ENCODE measurements around the gene ALPK1. TPM values are rescaled to one million over a fixed set of nuclear protein-coding genes. Genes with fewer than 3 reads are reported as not detected.
"Not testable (repeated sequence)": the region's sequence is repeated elsewhere in the genome, so short reads cannot be mapped to it uniquely, and the experiment has no call there.

The ALPK1 gene
- polyA plus RNA-seq, 1 donor from 2014 or later = 0.10 TPM

- Histone ChIP-seq H3K79me2 (replicated peaks; ENCODE audit: insufficient read depth, low read length) (no peaks in the 10 kb centered on the region), H3K9me2 (ENCODE audit: insufficient read depth, low read length) (no peaks in the 10 kb centered on the region), H3K27me3 (ENCODE audit: insufficient read depth, low read depth, low read length) (no peaks in the 10 kb centered on the region), H3K9me3 (ENCODE audit: low read length) (no peaks in the 10 kb centered on the region), H4K20me1 (ENCODE audit: insufficient read depth) (no peaks in the 10 kb centered on the region), H3K27ac (ENCODE audit: low read length) (no peak overlapping the region), H3K36me3 (ENCODE audit: insufficient read depth, low read length) (no peaks in the 10 kb centered on the region), H3F3A (ENCODE audit: insufficient read depth, low read length, poor library complexity, severe bottlenecking) (no peaks in the 10 kb centered on the region), H2AFZ (ENCODE audit: low read depth, low read length) (no peak overlapping the region), H3K4me3 (ENCODE audit: low read length) (no peak overlapping the region), H3K4me2 (ENCODE audit: low read length) (no peak overlapping the region), H3K9ac (ENCODE audit: low read length) (no peak overlapping the region)
- TF ChIP-seq MXI1 (conservative IDR thresholded peaks at IDR 0.05; ENCODE audit: poor library complexity, severe bottlenecking) (no peak), TAF1 (IDR thresholded peaks at IDR 0.05; ENCODE audit: low read depth) (no peak), EZH2 (IDR thresholded peaks at IDR 0.05; ENCODE audit: borderline replicate concordance, insufficient read depth, low read length, poor library complexity, severe bottlenecking) (no peak), POLR2AphosphoS5 (IDR thresholded peaks at IDR 0.05) (no peak), CTCF (IDR thresholded peaks at IDR 0.05; ENCODE audit: poor library complexity, severe bottlenecking) (no peak), SMC3 (conservative IDR thresholded peaks at IDR 0.05; ENCODE audit: poor library complexity) (no peak), EP300 (conservative IDR thresholded peaks at IDR 0.05; ENCODE audit: poor library complexity, severe bottlenecking) (no peak), RAD21 (conservative IDR thresholded peaks at IDR 0.05) (no peak), REST (IDR thresholded peaks at IDR 0.05; ENCODE audit: borderline replicate concordance) (no peak)
Observed at GRCh38 chr4:112431158-112431557, 134.0 kb downstream of the ALPK1 start.

GRCh38 chr4:112436987-112437386, 139.8 kb downstream of the ALPK1 start:
- H3K9ac ChIP-seq (ENCODE audit: low read length) = no peak overlapping the region
- H3K27me3 ChIP-seq (ENCODE audit: insufficient read depth, low read depth, low read length) = no peaks in the 10 kb centered on the region
- H3K4me3 ChIP-seq (ENCODE audit: low read length) = no peak overlapping the region
- H2AFZ ChIP-seq (ENCODE audit: low read depth, low read length) = no peak overlapping the region
- no peaks in the 10 kb centered on the region for H3K79me2 ChIP-seq (replicated peaks; ENCODE audit: insufficient read depth, low read length)
- H3F3A ChIP-seq (ENCODE audit: insufficient read depth, low read length, poor library complexity, severe bottlenecking) = no peaks in the 10 kb centered on the region
- H3K36me3 ChIP-seq (ENCODE audit: insufficient read depth, low read length) = no peaks in the 10 kb centered on the region
- TF ChIP-seq EP300 (conservative IDR thresholded peaks at IDR 0.05; ENCODE audit: poor library complexity, severe bottlenecking) (no peak), RAD21 (conservative IDR thresholded peaks at IDR 0.05) (no peak), TAF1 (IDR thresholded peaks at IDR 0.05; ENCODE audit: low read depth) (no peak), EZH2 (IDR thresholded peaks at IDR 0.05; ENCODE audit: borderline replicate concordance, insufficient read depth, low read length, poor library complexity, severe bottlenecking) (no peak), MXI1 (conservative IDR thresholded peaks at IDR 0.05; ENCODE audit: poor library complexity, severe bottlenecking) (no peak), POLR2AphosphoS5 (IDR thresholded peaks at IDR 0.05) (no peak), REST (IDR thresholded peaks at IDR 0.05; ENCODE audit: borderline replicate concordance) (no peak), CTCF (IDR thresholded peaks at IDR 0.05; ENCODE audit: poor library complexity, severe bottlenecking) (no peak), SMC3 (conservative IDR thresholded peaks at IDR 0.05; ENCODE audit: poor library complexity) (no peak)
- no peak overlapping the region for H3K27ac ChIP-seq (ENCODE audit: low read length)
- no peaks in the 10 kb centered on the region for H3K9me3 ChIP-seq (ENCODE audit: low read length)
- H3K9me2 ChIP-seq (ENCODE audit: insufficient read depth, low read length) = no peaks in the 10 kb centered on the region
- H4K20me1 ChIP-seq (ENCODE audit: insufficient read depth) = no peaks in the 10 kb centered on the region
- no peak overlapping the region for H3K4me2 ChIP-seq (ENCODE audit: low read length)

GRCh38 chr4:112442226-112442625, 145.1 kb downstream of the ALPK1 start:
- not testable (repeated sequence) for H3K36me3 ChIP-seq (ENCODE audit: insufficient read depth, low read length); H4K20me1 ChIP-seq (ENCODE audit: insufficient read depth); H3K27ac ChIP-seq (ENCODE audit: low read length); H2AFZ ChIP-seq (ENCODE audit: low read depth, low read length); H3K9me3 ChIP-seq (ENCODE audit: low read length); H3K4me3 ChIP-seq (ENCODE audit: low read length); H3K27me3 ChIP-seq (ENCODE audit: insufficient read depth, low read depth, low read length); H3K9ac ChIP-seq (ENCODE audit: low read length); H3K4me2 ChIP-seq (ENCODE audit: low read length); H3F3A ChIP-seq (ENCODE audit: insufficient read depth, low read length, poor library complexity, severe bottlenecking); H3K9me2 ChIP-seq (ENCODE audit: insufficient read depth, low read length); H3K79me2 ChIP-seq (replicated peaks; ENCODE audit: insufficient read depth, low read length)

Measured in neural cell (in vitro differentiated cells).